Hepatocyte (in vitro differentiated cells): ENCODE measurements around the gene HTRA2. TPM values are rescaled to one million over a fixed set of nuclear protein-coding genes. Genes with fewer than 3 reads are reported as not detected.

ENCODE experiments used
- DNase-seq: peaks from one replicate; pipeline ENCODE4 v3.0.0-alpha.2; 2016; ENCODE audit warnings: low spot score
- H2AFZ ChIP-seq: fragments of 200-600 bp; sonication (generic); 2 replicates; pipeline ENCODE4 v1.6.0; 2016; ENCODE audit warnings: antibody characterized with exemption, mild to moderate bottlenecking
- H3K27ac ChIP-seq: fragments of 200-600 bp; sonication (generic); 2 replicates; pipeline ENCODE4 v1.5.1; 2016; ENCODE audit warnings: mild to moderate bottlenecking
- H3K27me3 ChIP-seq: fragments of 200-600 bp; sonication (generic); 2 replicates; pipeline ENCODE4 v1.6.1; 2016
- H3K36me3 ChIP-seq: fragments of 200-600 bp; sonication (generic); replicated peaks from 2 replicates; pipeline ENCODE4 v1.5.1; 2016; ENCODE audit warnings: low read depth; ENCODE audit not compliant: insufficient read depth
- H3K4me1 ChIP-seq: fragments of 200-600 bp; sonication (generic); 2 replicates; pipeline ENCODE4 v1.5.1; 2016; ENCODE audit warnings: mild to moderate bottlenecking, moderate library complexity; ENCODE audit not compliant: insufficient read depth
- H3K4me2 ChIP-seq: fragments of 200-600 bp; sonication (generic); 2 replicates; pipeline ENCODE4 v1.6.0; 2016
- H3K4me3 ChIP-seq: fragments of 200-600 bp; sonication (generic); 2 replicates; pipeline ENCODE4 v1.5.1; 2016; ENCODE audit warnings: mild to moderate bottlenecking
- H3K79me2 ChIP-seq: fragments of 200-600 bp; sonication (generic); 2 replicates; pipeline ENCODE4 v1.6.0; 2017; ENCODE audit warnings: mild to moderate bottlenecking
- H3K9me2 ChIP-seq: fragments of 200-600 bp; sonication (generic); replicated peaks from 2 replicates; pipeline ENCODE4 v1.6.0; 2017; ENCODE audit warnings: mild to moderate bottlenecking; ENCODE audit not compliant: insufficient read depth
- H3K9me3 ChIP-seq: fragments of 200-600 bp; sonication (generic); 2 replicates; pipeline ENCODE4 v1.5.1; 2016; ENCODE audit warnings: low read depth, mild to moderate bottlenecking
- H4K20me1 ChIP-seq: fragments of 200-600 bp; sonication (generic); 2 replicates; pipeline ENCODE4 v1.6.0; 2016; ENCODE audit warnings: mild to moderate bottlenecking; ENCODE audit not compliant: insufficient read depth, poor library complexity, severe bottlenecking
- EZH2 ChIP-seq: fragments of 200-600 bp; sonication (generic); IDR thresholded peaks from 2 replicates; pipeline ENCODE4 v1.6.1; 2016; ENCODE audit warnings: antibody characterized with exemption, mild to moderate bottlenecking, borderline replicate concordance
- EZH2phosphoT487 ChIP-seq: fragments of 200-600 bp; sonication (generic); IDR thresholded peaks from one replicate; pipeline ENCODE4 v1.6.1; 2018; ENCODE audit warnings: antibody characterized with exemption, mild to moderate bottlenecking, low read depth, moderate library complexity; ENCODE audit not compliant: unreplicated experiment, severe bottlenecking
- WGBS: methylation state at CpG from one replicate; pipeline ENCODE4 v1.1.6; 2016; ENCODE audit warnings: low lambda C conversion rate; ENCODE audit errors: missing lambda C conversion rate; 5-methylcytosine and 5-hydroxymethylcytosine counted together
- polyA plus RNA-seq: library from polyadenylated mRNA; unstranded; fragments of >200 nt; fragmentation: Nextera tagmentation; extraction: Ambion mirVana; gene quantifications from 2 replicates; pipeline ENCODE4 v1.2.1, GENCODE V29; 2016
- total RNA-seq: library from RNA; depleted of rRNA; stranded (reverse); fragments of >200 nt; gene quantifications from 2 replicates; pipeline ENCODE4 v1.2.3, GENCODE V29; 2014
- TF ChIP-seq, protein P1 (sequence below): fragments of 200-600 bp; sonication (generic); IDR thresholded peaks from 2 replicates; pipeline ENCODE4 v1.5.1; 2016; ENCODE audit warnings: antibody characterized with exemption, mild to moderate bottlenecking; ENCODE audit not compliant: poor library complexity

HTRA2 gene
- total and polyA plus RNA-seq, 2 experiments from 2014 or later, result 31.2 to 33.5 TPM

DNA sequence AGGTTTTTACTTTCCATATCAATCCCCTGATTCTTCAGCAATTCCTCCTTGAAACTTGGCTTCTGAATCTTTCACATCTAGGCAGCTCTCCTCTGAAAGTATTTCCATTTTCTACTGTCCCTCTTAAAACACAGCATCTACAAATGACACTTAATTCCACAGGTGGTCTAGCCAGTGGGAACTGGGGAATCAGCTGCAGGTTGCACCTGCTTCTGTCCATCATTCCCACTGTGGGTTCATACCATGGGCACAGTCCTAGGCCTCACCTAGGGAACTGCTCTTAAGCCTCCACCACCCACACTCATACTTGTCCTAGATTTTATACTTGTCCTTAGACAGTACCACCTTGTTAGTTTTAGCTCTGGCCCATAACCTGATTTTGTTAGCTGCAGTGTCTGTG lies 21.8 kb downstream of the HTRA2 start:
- no peak overlapping the region for H3K4me2 ChIP-seq
- no peak for DNase-seq
- no peak overlapping the region for H3K4me3 ChIP-seq
- TF ChIP-seq EZH2phosphoT487, result no peak
- no peak for TF ChIP-seq EZH2
- TF ChIP-seq, protein P1, sequence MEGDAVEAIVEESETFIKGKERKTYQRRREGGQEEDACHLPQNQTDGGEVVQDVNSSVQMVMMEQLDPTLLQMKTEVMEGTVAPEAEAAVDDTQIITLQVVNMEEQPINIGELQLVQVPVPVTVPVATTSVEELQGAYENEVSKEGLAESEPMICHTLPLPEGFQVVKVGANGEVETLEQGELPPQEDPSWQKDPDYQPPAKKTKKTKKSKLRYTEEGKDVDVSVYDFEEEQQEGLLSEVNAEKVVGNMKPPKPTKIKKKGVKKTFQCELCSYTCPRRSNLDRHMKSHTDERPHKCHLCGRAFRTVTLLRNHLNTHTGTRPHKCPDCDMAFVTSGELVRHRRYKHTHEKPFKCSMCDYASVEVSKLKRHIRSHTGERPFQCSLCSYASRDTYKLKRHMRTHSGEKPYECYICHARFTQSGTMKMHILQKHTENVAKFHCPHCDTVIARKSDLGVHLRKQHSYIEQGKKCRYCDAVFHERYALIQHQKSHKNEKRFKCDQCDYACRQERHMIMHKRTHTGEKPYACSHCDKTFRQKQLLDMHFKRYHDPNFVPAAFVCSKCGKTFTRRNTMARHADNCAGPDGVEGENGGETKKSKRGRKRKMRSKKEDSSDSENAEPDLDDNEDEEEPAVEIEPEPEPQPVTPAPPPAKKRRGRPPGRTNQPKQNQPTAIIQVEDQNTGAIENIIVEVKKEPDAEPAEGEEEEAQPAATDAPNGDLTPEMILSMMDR, result no peak
- peaks cover 17% of the 10 kb centered on the region for H3K4me1 ChIP-seq
- H4K20me1 ChIP-seq, result no peaks in the 10 kb centered on the region
- no peaks in the 10 kb centered on the region for H3K27me3 ChIP-seq
- H3K79me2 ChIP-seq, result no peaks in the 10 kb centered on the region
- no peaks in the 10 kb centered on the region for H3K9me2 ChIP-seq
- no peak overlapping the region for H3K27ac ChIP-seq
- no peaks in the 10 kb centered on the region for H3K36me3 ChIP-seq
- no peak overlapping the region for H2AFZ ChIP-seq
- no peaks in the 10 kb centered on the region for H3K9me3 ChIP-seq

GRCh38 chr2:74551942-74552913 lies 22.5 kb downstream of the HTRA2 start:
- H3K27me3 ChIP-seq, result no peaks in the 10 kb centered on the region
- DNase-seq, result no peak
- H3K27ac ChIP-seq, result peak overlapping the region; percentile 94
- peaks cover 17% of the 10 kb centered on the region for H3K4me1 ChIP-seq
- no peaks in the 10 kb centered on the region for H3K9me2 ChIP-seq
- peak overlapping the region; percentile 89 for H3K4me2 ChIP-seq
- H4K20me1 ChIP-seq, result no peaks in the 10 kb centered on the region
- H3K9me3 ChIP-seq, result no peaks in the 10 kb centered on the region
- WGBS, result 88% methylated on average over 21 of the region's 21 CpGs
- no peak overlapping the region for H3K4me3 ChIP-seq
- H2AFZ ChIP-seq, result no peak overlapping the region
- no peaks in the 10 kb centered on the region for H3K36me3 ChIP-seq
- no peaks in the 10 kb centered on the region for H3K79me2 ChIP-seq
- TF ChIP-seq EZH2phosphoT487 (no peak), EZH2 (no peak)
- TF ChIP-seq, protein P1, result no peak

GRCh38 chr2:74552914-74553811 lies 23.4 kb downstream of the HTRA2 start:
- Histone ChIP-seq H3K27me3 (no peaks in the 10 kb centered on the region), H3K79me2 (no peaks in the 10 kb centered on the region), H3K9me2 (no peaks in the 10 kb centered on the region), H3K9me3 (no peaks in the 10 kb centered on the region), H3K27ac (peak overlapping the region; percentile 94), H4K20me1 (no peaks in the 10 kb centered on the region), H2AFZ (peak overlapping the region; percentile 82), H3K4me1 (peaks cover 17% of the 10 kb centered on the region), H3K4me3 (peak overlapping the region; percentile 82), H3K36me3 (no peaks in the 10 kb centered on the region), H3K4me2 (peak overlapping the region; percentile 89)
- peak; percentile 36 for DNase-seq
- WGBS, result 34% methylated on average over 27 of the region's 27 CpGs
- TF ChIP-seq, protein P1, result no peak
- TF ChIP-seq EZH2phosphoT487 (no peak), EZH2 (no peak)
